Jurkat, Clone E6-1 (cell line): ENCODE measurements around the gene PIAS4. TPM values are rescaled to one million over a fixed set of nuclear protein-coding genes. Genes with fewer than 3 reads are reported as not detected.
"Not testable (repeated sequence)": the region's sequence is repeated elsewhere in the genome, so short reads cannot be mapped to it uniquely, and the experiment has no call there.

ENCODE experiments used
- DNase-seq: peaks from one replicate; pipeline ENCODE4 v3.0.0-alpha.2; 2011; ENCODE audit warnings: low read depth, low spot score
- H3K4me3 ChIP-seq: 2 replicates; pipeline ENCODE4 v1.5.1; 2011; ENCODE audit warnings: mild to moderate bottlenecking, low read length, control low read depth, moderate library complexity
- polyA plus RNA-seq: library from polyadenylated mRNA; unstranded; fragments of >200 nt; gene quantifications from one replicate; pipeline ENCODE4 v1.2.1, GENCODE V29; 2012; ENCODE audit warnings: missing spikeins; ENCODE audit not compliant: insufficient read length, insufficient read depth

Gene PIAS4, protein sequence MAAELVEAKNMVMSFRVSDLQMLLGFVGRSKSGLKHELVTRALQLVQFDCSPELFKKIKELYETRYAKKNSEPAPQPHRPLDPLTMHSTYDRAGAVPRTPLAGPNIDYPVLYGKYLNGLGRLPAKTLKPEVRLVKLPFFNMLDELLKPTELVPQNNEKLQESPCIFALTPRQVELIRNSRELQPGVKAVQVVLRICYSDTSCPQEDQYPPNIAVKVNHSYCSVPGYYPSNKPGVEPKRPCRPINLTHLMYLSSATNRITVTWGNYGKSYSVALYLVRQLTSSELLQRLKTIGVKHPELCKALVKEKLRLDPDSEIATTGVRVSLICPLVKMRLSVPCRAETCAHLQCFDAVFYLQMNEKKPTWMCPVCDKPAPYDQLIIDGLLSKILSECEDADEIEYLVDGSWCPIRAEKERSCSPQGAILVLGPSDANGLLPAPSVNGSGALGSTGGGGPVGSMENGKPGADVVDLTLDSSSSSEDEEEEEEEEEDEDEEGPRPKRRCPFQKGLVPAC
- 33.0 TPM for polyA plus RNA-seq

- H3K4me3 ChIP-seq, result peak within 1 kb of the TSS; percentile 77
- peak; percentile 91 for DNase-seq
Measured at GRCh38 chr19:4007021-4007835, at the start of gene PIAS4. TSS of gene PIAS4 (plus strand) at chr19:4007736. CDS start at chr19:4007761, 25 bp downstream.

GRCh38 chr19:3958836-3959765, 48.4 kb upstream of the PIAS4 start:
- H3K4me3 ChIP-seq, result no peak overlapping the region
- DNase-seq, result no peak

DNA sequence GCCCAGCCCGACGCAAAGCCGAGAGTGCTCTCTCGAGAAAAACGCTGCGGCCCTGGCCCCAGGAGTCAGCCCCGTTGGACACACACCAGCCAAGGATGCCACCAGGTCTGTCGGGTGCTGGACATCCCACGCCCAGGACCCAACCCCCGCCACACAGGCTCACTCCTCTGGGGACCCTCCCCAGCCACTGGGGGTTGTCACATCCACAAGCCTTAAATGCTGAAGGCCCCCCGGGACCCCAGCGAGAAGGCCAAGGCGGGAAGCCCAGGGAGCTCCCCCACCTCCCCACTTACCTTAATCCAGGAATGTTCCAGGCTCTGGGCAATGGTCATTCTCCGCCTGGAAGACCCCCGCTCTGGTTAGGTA, 47.8 kb upstream of the PIAS4 start:
- H3K4me3 ChIP-seq, result no peak overlapping the region
- DNase-seq, result no peak

DNA sequence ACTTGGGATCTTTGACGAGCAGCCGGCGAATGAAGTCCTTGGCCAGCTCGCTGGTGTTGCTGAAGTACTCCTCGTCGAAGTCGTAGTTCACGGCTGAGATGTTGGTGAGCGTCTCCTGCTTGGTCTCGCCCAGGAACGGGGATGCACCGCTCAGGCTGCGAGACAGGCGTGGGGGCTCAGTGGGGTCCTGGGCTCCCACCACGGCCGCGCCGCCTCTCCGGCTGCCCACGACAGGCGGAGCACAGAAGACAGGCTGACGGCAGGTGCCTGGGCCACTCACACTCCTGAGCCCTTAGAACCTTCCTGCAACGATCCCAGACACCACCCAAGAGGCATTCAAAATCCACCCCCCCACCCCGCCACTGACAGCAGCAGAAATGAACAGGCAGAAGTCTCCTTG, 46.5 kb upstream of the PIAS4 start:
- DNase-seq, result no peak
- H3K4me3 ChIP-seq, result no peak overlapping the region

GRCh38 chr19:3963458-3964255, 43.9 kb upstream of the PIAS4 start:
- no peak overlapping the region for H3K4me3 ChIP-seq
- no peak for DNase-seq

GRCh38 chr19:3964256-3965194, 43.0 kb upstream of the PIAS4 start:
- DNase-seq, result no peak
- H3K4me3 ChIP-seq, result no peak overlapping the region

DNA sequence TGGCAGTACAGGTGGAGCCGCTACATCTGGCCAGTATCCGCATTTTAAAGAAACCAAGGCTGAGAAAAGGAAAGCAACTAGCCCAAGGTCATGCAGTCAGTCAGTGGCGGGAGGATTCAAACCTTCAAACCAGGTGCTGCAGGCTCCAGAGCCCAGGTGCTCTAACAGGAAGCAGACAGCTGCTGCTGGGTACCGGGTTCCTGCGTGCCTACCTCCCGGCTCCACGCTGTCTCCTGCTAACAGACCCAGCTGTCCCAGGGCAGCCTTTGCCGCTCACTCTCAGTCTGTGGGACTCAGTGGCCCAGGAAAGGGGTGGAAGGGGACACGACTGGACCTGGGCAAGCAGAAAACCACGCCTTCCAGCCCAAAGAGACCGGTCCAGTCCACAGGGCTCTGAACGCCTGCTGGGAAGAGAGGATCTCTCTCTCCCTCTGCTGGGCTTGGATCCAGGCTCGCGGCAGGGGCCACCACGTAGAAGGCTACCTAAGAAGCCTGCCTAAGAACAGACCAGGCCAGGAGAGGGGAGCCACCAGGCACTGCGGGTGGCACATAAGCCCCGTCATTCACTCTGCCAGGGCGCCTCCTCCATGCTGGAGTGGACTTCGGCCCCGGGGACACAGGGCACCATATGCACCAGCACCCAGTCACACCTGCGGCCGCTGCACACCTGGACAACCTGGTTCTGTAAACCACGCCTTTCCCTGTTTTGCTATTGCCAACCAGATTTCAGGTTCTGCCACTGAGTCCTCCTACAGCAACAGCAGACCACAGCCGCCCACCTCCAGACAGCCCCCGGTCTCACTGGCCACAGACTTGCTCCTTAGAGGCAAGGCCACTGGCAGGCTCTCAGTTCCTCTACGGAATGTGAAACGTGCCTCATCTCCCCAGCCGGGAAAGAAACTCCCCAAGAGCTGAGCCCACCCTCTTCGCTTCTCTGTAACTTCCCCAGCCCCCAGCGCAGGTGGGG, 41.2 kb upstream of the PIAS4 start:
- H3K4me3 ChIP-seq, result no peak overlapping the region
- no peak for DNase-seq

GRCh38 chr19:3967983-3968382, 39.6 kb upstream of the PIAS4 start:
- DNase-seq, H3K4me3 ChIP-seq: not testable (repeated sequence)

DNA sequence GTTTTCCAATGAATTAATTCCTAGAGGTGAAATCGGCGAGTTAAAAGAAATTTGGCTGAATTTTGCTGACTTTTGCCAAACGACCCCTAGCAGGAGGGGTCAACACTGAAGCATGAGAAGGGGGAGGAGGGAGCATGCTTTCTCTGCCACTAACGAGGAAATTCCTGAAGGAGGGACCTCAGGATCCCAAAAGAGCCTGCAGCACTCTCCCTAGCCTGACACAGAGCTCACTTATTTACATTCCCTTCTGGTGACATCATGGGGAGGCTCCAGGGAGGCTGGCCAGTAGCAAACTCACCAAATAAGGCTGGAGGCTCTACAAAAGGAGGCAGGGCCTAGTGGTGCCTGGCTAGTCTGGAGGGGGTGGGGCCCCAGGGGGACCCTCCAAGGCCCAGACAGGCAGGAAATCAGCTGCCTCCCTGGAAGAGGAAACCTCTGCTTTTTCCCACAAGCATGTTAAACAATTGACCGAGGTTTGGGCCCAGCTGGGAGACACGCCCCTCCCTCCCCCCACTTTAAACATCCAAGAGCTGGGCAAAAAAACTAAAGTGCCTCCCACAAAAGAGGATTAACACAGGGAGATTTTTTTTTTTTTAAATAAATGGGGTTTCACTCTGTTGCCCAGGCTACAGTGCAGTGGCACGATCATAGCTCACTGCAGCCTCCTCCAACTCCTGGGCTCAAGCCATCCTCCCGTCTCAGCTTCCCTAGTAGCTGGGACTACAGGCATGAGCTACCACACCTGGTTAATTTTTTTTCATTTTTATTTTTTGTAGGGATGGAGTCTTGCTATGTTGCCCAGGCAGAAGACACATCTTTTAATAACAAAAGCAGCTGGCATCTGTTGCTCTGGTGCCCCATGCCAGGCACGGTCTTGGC, 38.7 kb upstream of the PIAS4 start:
- H3K4me3 ChIP-seq, result no peak overlapping the region
- DNase-seq, result peak; percentile 14

DNA sequence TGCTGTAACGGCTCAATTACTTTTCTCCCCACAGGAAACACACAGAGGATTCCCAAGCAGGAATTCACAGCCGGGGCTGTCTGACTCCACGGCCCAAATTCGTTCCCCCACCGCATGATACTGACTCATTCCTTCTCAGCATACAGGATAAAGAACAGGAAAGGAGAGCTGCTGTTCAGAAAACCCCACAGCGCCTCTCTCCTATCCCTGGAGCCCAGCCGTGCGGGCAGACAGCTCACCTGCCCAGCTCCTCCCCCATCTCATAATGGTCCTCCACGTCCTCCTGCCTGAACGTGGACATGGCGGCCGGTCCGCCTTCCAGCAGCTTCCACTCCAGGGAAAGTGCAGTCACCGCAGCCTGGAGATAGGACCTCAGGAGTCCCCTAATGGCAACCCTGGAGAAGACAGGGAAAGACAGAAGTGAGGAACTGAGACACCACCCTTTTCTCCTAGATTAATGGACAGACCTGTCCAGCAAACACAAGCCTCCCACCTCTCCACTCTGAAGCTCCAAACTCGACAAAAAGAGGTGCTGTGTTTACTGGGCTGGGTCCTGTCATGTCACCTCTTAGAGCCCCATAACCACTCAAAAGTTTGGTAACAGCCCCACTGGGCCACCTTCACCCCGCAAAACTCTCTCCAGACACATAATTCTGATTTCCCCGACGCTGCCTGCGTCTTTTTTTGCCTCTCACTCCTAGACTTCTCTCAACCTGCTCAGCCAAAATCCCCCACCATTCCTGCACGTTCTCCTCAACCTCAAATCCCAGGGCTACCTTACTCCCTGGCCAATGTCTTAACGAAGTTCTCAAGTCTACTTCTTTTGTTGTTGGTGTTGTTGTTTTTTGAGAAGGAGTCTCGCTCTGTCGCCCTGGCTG, 37.9 kb upstream of the PIAS4 start:
- H3K4me3 ChIP-seq, result peak overlapping the region; percentile 86
- no peak for DNase-seq

- DNase-seq, result no peak
- peak overlapping the region; percentile 86 for H3K4me3 ChIP-seq
Measured at GRCh38 chr19:3970313-3970807, 37.2 kb upstream of the PIAS4 start.

- DNase-seq, result peak; percentile 81
- H3K4me3 ChIP-seq, result peak within 1 kb of the TSS; percentile 86
Measured at GRCh38 chr19:3970808-3971598, 36.5 kb upstream of the PIAS4 start, which contains the start of gene DAPK3. TSS of gene DAPK3 (minus strand) at chr19:3971099. CDS start at chr19:3969735, 1,364 bp downstream.

GRCh38 chr19:3975144-3975543, 32.4 kb upstream of the PIAS4 start:
- DNase-seq, result no peak
- H3K4me3 ChIP-seq, result no peak overlapping the region
